Measurements from ENCODE around the gene PWWP2B. TPM values are rescaled to one million over a fixed set of nuclear protein-coding genes. Genes with fewer than 3 reads are reported as not detected.

Gene PWWP2B
- total RNA-seq, 1 experiment from 2014 or later, result 51.6 TPM

DNA sequence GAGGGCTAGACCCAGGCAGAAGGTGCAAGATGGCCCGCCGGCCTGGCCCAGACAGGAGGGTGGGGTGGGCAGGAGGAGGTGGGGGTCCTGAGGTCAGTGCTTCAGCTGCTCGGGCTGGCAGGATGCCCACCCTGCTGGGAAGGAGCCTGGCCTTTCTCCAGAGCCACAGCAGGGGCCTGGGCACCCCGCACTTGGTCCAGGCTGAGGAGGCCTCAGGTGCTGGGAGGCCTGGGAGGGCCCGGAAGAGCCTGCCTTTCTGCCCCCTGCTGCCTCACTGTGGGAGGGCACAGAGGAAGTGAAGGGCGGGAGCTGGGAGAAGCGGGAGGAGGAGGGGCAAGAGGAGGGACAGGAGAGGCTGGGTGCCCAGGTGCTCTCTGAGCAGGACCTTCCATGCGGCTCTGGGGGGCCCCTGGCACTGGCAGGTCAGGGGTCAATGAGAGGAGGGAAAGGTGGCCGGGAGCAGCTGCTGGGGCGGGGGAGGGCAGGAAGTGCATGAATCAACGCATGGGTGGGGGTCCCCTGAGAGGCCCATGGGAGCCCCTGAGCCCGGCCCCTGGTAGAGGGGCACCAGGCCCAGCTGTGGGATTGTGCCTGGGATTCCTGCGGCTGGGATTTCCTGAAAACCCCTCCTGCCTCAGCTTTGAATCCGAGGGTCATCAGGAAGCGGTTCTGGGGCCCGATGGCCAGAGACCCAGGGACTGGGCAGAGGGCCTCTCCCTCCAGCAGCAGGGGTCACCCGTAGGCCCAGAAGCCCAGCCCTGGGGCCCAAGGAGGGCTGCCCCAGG, 49.9 kb downstream of the PWWP2B start:
- ChIA-PET CTCF (interaction anchor here (0.6 to 0.9 kb wide), 4 partner anchors 25 to 59 kb away, joined by 3 to 4 read pairs (median 3); no protein-coding TSS in a partner anchor), POLR2A (interaction anchor here (0.6 to 0.7 kb wide), 2 partner anchors 28 to 57 kb away, joined by 8 read pairs; no protein-coding TSS in a partner anchor)
- in situ Hi-C loops (cut with HindIII; ENCODE audit: low pct_unique_long_range_greater_than_20kb, low sequenced_read_pairs), result no loop called here
- Histone ChIP-seq H3K9me3 (ENCODE audit: control insufficient read depth, insufficient read depth, low read depth, low read length) (no peaks in the 10 kb centered on the region), H3K4me3 (ENCODE audit: low read depth in 2 of 2, low read length in 2 of 2) (0 out of 4 replicates have a peak overlapping the region, but pooled peaks of 1 of the 2 experiments have one; percentile 3), H3K27me3 (ENCODE audit: control insufficient read depth, insufficient read depth, low read length) (no peaks in the 10 kb centered on the region), H3K36me3 (ENCODE audit: control insufficient read depth, insufficient read depth, low read length) (no peaks in the 10 kb centered on the region), H3K4me1 (ENCODE audit: control insufficient read depth, insufficient read depth, low read length) (peaks cover 69% of the 10 kb centered on the region), H3K27ac (ENCODE audit: low read length) (peak overlapping the region; percentile 98)
- no peak for DNase-seq (ENCODE audit: low read depth, low spot score)
- intact Hi-C loops (cut with micrococcal nuclease; ENCODE audit: unreplicated experiment), result no loop called here
- TSS peak; percentile 85 for BruUV-seq (replicated peaks)
- peak; percentile 74 for ATAC-seq
- TF ChIP-seq POLR2AphosphoS5 (IDR thresholded peaks at IDR 0.05; ENCODE audit: low read depth, low read length), result peak; percentile 66; the same call in 1 of the 2 replicates
- TF ChIP-seq SIN3A (IDR thresholded peaks at IDR 0.05; ENCODE audit: borderline replicate concordance, insufficient read depth, low read depth, low read length), result no peak
- TF ChIP-seq TCF7L2 (IDR thresholded peaks at IDR 0.05; ENCODE audit: low read depth, low read length), result no peak
- TF ChIP-seq, protein P1, sequence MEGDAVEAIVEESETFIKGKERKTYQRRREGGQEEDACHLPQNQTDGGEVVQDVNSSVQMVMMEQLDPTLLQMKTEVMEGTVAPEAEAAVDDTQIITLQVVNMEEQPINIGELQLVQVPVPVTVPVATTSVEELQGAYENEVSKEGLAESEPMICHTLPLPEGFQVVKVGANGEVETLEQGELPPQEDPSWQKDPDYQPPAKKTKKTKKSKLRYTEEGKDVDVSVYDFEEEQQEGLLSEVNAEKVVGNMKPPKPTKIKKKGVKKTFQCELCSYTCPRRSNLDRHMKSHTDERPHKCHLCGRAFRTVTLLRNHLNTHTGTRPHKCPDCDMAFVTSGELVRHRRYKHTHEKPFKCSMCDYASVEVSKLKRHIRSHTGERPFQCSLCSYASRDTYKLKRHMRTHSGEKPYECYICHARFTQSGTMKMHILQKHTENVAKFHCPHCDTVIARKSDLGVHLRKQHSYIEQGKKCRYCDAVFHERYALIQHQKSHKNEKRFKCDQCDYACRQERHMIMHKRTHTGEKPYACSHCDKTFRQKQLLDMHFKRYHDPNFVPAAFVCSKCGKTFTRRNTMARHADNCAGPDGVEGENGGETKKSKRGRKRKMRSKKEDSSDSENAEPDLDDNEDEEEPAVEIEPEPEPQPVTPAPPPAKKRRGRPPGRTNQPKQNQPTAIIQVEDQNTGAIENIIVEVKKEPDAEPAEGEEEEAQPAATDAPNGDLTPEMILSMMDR (IDR thresholded peaks at IDR 0.05), result peak; percentile 73
- TF ChIP-seq, protein P2, sequence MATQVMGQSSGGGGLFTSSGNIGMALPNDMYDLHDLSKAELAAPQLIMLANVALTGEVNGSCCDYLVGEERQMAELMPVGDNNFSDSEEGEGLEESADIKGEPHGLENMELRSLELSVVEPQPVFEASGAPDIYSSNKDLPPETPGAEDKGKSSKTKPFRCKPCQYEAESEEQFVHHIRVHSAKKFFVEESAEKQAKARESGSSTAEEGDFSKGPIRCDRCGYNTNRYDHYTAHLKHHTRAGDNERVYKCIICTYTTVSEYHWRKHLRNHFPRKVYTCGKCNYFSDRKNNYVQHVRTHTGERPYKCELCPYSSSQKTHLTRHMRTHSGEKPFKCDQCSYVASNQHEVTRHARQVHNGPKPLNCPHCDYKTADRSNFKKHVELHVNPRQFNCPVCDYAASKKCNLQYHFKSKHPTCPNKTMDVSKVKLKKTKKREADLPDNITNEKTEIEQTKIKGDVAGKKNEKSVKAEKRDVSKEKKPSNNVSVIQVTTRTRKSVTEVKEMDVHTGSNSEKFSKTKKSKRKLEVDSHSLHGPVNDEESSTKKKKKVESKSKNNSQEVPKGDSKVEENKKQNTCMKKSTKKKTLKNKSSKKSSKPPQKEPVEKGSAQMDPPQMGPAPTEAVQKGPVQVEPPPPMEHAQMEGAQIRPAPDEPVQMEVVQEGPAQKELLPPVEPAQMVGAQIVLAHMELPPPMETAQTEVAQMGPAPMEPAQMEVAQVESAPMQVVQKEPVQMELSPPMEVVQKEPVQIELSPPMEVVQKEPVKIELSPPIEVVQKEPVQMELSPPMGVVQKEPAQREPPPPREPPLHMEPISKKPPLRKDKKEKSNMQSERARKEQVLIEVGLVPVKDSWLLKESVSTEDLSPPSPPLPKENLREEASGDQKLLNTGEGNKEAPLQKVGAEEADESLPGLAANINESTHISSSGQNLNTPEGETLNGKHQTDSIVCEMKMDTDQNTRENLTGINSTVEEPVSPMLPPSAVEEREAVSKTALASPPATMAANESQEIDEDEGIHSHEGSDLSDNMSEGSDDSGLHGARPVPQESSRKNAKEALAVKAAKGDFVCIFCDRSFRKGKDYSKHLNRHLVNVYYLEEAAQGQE (IDR thresholded peaks at IDR 0.05; ENCODE audit: insufficient read depth in 1 of 2, low read depth in 2 of 2, low read length in 1 of 2), result no peak

DNA sequence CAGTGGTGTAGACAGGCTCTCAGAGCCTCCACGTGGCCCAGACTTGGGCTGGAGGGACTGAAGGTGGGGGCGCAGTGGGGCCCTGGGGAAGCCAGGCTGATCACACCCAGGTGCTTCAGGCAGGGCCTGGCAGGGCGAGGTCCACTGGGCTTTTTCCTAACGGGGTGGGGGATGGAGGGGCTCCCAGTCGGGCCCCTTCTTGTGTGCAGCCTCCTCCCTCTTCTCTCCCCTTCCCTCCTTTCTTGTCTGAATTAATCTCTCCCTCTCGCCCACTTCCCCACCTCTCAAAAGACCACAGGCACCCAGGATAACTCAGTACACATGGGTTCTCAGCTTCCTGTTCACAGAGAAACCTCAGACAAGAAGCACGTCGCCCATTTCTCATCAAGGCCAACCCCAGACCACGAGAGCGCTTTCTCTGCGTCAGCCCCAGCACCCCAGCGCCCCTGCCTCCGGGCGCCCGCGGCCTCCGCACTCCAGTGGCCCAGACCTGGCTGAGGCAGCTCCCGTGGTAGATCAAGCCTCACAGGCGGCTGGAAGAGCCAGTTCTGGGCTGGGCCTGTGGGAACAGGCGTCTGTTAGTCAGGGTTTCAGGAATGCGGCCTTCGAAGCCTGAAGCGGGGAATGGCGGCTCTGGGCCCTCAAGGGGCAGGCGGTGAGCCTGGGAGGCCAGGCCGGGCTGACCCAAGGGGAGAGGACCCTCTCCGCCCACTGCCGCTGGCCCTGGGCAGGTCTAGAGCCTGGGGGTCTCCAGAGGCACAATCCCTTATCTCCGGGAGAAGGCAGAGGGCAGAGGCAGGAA, 50.6 kb downstream of the PWWP2B start:
- Histone ChIP-seq H3K4me1 (ENCODE audit: control insufficient read depth, insufficient read depth, low read length) (peaks cover 77% of the 10 kb centered on the region), H3K27ac (ENCODE audit: low read length) (peak overlapping the region; percentile 98), H3K9me3 (ENCODE audit: control insufficient read depth, insufficient read depth, low read depth, low read length) (no peaks in the 10 kb centered on the region), H3K27me3 (ENCODE audit: control insufficient read depth, insufficient read depth, low read length) (no peaks in the 10 kb centered on the region), H3K36me3 (ENCODE audit: control insufficient read depth, insufficient read depth, low read length) (no peaks in the 10 kb centered on the region), H3K4me3 (ENCODE audit: low read depth in 2 of 2, low read length in 2 of 2) (no peak overlapping the region)
- TF ChIP-seq POLR2AphosphoS5 (IDR thresholded peaks at IDR 0.05; ENCODE audit: low read depth, low read length) (no peak), SIN3A (IDR thresholded peaks at IDR 0.05; ENCODE audit: borderline replicate concordance, insufficient read depth, low read depth, low read length) (no peak), TCF7L2 (IDR thresholded peaks at IDR 0.05; ENCODE audit: low read depth, low read length) (no peak)
- TF ChIP-seq, protein P2 (IDR thresholded peaks at IDR 0.05; ENCODE audit: insufficient read depth in 1 of 2, low read depth in 2 of 2, low read length in 1 of 2), result no peak
- TF ChIP-seq, protein P1 (IDR thresholded peaks at IDR 0.05), result no peak
- intact Hi-C loops (cut with micrococcal nuclease; ENCODE audit: unreplicated experiment), result no loop called here
- CTCF ChIA-PET, result interaction anchor here (0.6 kb wide), 2 partner anchors 29 to 60 kb away, joined by 3 read pairs; no protein-coding TSS in a partner anchor
- no peak for DNase-seq (ENCODE audit: low read depth, low spot score)
- POLR2A ChIA-PET, result interaction anchor here (0.6 kb wide), 1 partner anchor 57 kb away, joined by 8 read pairs; no protein-coding TSS in a partner anchor
- no TSS peak for BruUV-seq (replicated peaks)
- in situ Hi-C loops (cut with HindIII; ENCODE audit: low pct_unique_long_range_greater_than_20kb, low sequenced_read_pairs), result no loop called here
- peak; percentile 2; the same call in 1 of the 2 replicates for ATAC-seq

All from Panc1 (cell line).